ENCODE data around the gene MTERF4.

MTERF4 gene

GRCh38 chr2:241084856-241085444, 17.1 kb downstream of the MTERF4 start:
- DNase-seq: no peak

GRCh38 chr2:241083091-241083415, 19.0 kb downstream of the MTERF4 start:
- no peak for DNase-seq

GRCh38 chr2:241082341-241083090, 19.6 kb downstream of the MTERF4 start:
- no peak for DNase-seq

GRCh38 chr2:241081643-241082340, 20.3 kb downstream of the MTERF4 start:
- DNase-seq: no peak

GRCh38 chr2:241081190-241081642, 20.9 kb downstream of the MTERF4 start:
- no peak for DNase-seq

- no peak for DNase-seq
Observed at GRCh38 chr2:241080405-241081189, 21.5 kb downstream of the MTERF4 start.

- DNase-seq: no peak
Observed at GRCh38 chr2:241074901-241075540, 27.1 kb downstream of the MTERF4 start.

GRCh38 chr2:241074065-241074818, 27.8 kb downstream of the MTERF4 start:
- no peak for DNase-seq

GRCh38 chr2:241073166-241074064, 28.7 kb downstream of the MTERF4 start:
- DNase-seq: no peak

GRCh38 chr2:241072553-241073165, 29.4 kb downstream of the MTERF4 start:
- DNase-seq: no peak

- no peak for DNase-seq
Observed at GRCh38 chr2:241072151-241072550, 29.9 kb downstream of the MTERF4 start.

GRCh38 chr2:241071677-241072111, 30.4 kb downstream of the MTERF4 start:
- DNase-seq: no peak

- DNase-seq: no peak
Observed at GRCh38 chr2:241070811-241071676, 31.0 kb downstream of the MTERF4 start.

GRCh38 chr2:241070361-241070760, 31.7 kb downstream of the MTERF4 start:
- no peak for DNase-seq

GRCh38 chr2:241069821-241070281, 32.2 kb downstream of the MTERF4 start:
- no peak for DNase-seq

- no peak for DNase-seq
Observed at GRCh38 chr2:241068942-241069810, 32.9 kb downstream of the MTERF4 start.

GRCh38 chr2:241068136-241068941, 33.7 kb downstream of the MTERF4 start:
- no peak for DNase-seq

Data from NCI-H748 treated with DMSO at 0.1 percent for 48 hours (cell line).